ENCODE results near the gene HECTD1.
"Not testable (repeated sequence)": the region's sequence is repeated elsewhere in the genome, so short reads cannot be mapped to it uniquely, and the experiment has no call there.

The HECTD1 gene

DNA sequence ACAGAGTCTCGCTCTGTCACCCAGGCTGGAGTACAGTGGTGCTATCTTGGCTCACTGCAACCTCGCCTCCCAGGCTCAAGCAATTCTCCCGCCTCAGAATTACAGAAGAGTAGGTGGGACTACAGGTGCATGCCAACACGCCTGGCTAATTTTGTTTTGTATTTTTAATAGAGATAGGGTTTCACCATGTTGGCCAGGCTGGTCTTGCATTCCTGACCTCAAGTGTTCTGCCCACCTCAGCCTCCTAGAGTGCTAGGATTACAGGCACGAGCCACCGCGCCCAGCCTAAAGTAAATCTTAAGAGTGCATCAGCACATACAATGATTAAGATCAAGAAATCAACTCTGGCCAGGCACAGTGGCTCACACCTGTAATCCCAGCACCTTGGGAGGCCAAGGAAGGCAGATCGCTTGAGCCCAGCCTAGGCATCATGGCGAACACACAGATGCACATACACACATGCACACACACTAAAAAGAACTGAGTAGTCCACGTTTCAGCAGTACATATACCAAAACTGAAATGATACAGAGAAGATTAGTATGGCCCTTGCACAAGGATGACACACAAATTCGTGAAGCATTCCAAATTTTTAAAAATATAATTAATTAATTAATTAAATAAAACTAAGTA lies 65.0 kb downstream of the HECTD1 start:
- DNase-seq (ENCODE audit: low spot score) = no peak

DNA sequence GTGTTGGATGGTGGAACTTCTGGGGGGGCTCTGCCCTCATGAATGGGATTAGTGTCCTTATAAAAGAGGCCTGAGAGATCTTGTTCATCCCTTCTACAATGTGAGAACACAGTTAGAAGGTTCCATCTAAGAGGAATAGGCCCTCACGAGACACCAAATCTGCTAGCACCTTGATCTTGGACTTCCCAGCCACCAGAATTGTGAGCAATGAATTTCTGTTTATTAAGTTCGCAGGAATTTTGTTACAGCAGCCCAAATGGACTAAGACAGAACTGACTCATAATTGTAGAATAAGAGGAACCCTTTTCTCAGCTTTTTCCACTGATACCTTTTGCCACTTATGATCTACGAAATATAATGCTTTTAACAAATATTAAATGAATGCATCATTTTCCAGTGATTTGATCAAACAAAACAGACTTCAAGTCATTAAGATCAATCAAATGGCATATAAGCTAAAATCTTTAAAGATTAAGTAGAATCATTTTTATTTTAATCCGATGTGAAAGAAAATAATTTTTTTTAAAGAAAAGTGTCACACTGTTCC lies 68.2 kb downstream of the HECTD1 start:
- DNase-seq (ENCODE audit: low spot score) = no peak

DNA sequence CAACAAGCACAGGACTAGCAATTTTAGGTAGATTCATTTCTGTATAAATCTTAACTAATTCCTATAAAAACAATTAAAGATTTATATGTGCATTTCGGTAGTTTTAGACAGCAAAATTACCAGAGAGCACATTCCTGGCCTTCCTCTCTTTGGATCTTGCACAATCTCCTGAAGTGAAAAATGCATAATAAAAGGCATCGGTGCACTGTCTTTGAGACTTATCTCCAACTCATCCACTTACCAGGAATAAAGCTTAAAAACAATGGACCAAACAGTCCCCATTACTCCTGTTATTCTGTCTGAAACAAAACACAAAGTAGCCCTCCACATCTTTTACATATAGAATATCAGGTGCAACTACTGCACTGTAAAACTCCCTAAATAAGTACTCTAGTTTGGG lies 69.3 kb downstream of the HECTD1 start:
- no peak for DNase-seq (ENCODE audit: low spot score)

DNA sequence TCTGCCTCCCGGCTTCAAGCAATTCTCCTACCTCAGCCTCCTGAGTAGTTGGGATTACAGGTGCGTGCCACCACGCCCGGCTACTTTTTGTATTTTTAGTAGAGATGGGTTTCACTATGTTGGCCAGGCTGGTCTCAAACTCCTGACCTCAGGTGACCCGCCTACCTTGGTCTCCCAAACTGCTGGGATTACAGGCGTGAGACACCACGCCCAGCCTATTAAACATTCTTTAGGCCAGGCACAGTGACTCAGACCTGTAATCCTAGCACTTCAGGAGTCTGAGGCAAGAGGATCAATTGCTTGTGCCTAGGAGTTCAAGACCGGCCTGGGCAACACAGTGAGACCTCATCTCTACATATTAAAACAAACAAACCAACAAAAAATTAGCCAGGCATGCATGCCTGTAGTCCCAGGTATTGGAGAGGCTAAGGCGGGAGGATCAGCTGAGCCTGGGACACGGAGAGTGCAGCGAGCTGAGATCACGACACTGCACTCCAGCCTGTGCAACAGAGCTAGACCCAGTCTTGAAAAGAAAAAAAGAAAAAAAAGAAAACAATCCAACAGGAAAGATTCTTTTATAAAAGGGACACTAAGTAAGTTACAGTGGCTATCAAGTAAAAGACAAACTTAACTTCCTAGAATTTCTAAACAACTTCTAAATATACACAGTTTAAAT lies 70.2 kb downstream of the HECTD1 start:
- no peak for DNase-seq (ENCODE audit: low spot score)

DNA sequence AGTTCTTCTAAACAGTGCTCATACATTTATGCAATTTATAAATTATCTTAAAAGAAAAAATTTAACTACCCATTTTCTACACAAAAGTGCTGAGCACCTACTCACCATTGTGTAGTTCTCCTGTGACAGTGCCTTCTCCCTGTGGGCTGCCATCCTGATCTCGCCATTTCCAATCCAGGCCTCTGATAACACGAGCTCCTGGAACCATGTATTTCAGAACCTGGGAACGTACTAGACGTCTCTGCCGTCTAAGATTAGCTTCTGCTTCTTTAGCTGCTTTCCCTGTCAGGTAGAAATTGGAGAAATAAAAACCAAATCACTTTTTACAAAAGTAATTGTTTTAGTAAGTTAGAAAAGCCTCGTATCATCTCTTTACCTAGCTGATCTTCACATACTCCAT lies 74.5 kb downstream of the HECTD1 start:
- no peak for DNase-seq (ENCODE audit: low spot score)

DNA sequence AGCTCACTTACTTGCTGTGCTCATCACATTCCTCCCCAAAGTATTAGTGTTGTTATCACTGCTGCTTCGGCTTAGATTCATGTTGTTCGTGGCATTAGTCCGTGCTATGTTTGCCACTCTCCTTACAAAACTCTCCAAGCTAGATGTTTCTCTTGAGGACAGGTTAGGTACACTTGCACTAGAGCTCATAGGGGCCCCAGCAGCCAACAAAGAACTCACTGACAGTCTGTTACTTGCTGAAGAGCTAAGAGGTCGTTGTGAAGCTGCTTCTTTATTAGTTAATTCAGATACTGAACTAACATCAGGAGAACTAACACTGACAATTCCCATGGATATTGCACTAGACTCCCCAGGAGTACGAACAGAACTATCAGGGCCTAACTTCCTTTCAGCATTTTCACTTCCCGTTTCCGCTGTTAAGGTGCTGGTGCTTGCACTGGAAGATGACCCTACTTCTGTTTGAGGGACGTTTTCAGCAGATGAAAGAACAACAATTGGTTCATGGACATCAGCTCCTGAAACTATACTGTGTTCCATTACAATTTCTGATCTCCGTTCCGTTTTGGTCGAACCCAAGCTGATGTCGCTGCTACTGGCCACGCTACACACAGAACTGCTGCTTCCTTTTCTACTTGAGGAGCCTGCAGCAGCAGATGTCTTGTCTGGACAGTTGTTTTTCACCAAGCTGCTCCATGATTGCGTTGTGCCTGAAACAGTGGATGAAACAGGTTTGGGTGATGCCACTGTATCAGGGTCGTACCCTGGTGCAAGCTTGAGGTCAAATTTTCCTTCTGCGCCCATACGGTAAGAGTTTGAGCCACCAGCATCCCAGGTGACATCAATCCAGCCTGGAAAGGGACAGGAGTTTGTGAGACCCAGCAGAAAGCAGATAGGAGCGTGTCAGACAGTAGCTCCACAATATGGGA lies 78.7 kb downstream of the HECTD1 start:
- DNase-seq (ENCODE audit: low spot score) = no peak

DNA sequence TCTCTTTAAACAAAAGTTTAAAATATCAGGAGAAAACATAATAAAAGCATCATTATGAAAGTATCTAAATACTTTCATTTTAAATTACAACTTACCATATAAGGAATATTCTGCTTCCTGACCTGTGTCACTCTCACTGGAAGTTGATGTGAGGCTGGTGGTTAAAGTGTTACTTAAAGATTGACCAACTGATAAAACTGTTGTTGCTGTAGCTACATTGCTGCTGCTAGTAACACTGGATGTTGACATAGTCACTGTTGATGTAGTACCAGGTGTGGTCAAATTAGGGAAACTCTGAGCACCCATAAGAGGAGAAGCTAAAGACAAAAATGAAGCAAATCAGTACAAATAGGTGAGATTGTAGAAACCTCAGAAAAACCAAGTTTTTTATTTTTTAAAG lies 79.9 kb downstream of the HECTD1 start:
- DNase-seq (ENCODE audit: low spot score) = no peak

DNA sequence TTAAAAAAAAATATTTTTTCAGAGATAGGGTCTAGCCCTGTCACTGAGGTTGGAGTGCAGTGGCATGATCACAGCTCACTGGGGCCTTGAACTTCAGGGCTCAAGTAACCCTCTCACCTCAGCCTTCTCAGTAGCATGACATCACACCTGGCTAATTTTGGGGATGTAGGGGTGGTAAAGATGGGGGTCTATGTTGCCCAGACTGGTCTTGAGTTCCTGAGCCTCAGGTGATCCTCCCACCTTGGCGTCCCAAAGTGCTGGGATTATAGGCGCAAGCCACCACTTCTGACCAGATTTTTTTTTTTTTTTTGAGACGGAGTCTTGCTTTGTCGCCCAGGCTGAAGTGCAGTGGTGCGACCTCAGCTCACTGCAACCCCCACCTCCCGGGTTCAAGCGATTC lies 80.9 kb downstream of the HECTD1 start:
- no peak for DNase-seq (ENCODE audit: low spot score)

DNA sequence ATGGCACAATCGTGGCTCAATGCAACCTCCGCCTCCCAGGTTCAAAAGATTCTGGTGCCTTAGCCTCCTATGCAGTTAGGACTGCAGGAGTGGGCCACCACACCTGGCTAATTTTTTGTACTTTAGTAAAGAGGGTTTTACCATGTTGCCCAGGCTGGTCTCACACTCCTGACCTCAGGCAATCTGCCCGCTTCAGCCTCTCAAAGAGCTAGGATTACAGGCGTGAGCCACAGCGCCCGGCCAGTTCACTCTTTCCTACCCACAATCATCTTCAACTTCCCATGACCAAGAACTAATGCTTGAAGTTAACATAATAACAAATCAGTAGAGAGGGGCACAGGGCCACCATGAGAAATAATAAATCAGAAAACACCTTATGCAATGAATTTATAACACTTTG lies 82.4 kb downstream of the HECTD1 start:
- no peak for DNase-seq (ENCODE audit: low spot score)

DNA sequence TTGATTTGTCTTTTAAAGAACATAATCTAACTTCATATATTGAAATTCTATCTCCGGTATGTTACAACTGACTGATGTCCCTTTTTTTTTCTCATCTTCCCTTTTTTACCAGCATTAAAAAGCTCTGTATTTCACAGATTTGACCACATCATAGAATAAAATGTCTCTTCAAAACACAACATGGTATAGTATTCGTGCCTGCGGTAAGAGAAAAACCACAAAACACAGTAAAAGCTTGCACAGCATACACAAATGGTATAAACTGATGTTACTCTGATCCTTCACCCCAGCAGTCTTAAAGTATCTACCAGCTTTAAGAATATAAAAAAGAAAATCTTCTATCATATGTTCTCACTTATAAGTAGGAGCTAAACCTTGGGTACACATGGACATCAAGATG lies 83.4 kb downstream of the HECTD1 start:
- no peak for DNase-seq (ENCODE audit: low spot score)

DNA sequence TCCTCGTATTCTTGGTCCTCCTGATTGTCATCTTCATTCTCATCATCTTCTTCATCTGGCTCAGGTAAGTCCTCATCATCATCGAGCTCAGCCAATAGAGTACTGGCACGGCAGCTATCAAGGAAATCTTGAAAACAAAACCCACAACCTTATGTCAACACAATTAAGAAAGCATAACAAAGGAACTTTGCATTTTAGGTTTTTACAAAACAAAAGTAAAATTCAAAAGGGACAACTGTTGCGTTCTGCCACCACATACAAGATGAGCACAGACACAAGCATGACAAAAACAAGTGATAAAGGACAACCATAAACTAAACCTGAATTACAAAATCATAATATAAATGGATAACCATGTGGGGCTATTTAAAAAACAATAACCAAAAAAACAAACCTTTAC lies 84.7 kb downstream of the HECTD1 start:
- DNase-seq (ENCODE audit: low spot score) = no peak

DNA sequence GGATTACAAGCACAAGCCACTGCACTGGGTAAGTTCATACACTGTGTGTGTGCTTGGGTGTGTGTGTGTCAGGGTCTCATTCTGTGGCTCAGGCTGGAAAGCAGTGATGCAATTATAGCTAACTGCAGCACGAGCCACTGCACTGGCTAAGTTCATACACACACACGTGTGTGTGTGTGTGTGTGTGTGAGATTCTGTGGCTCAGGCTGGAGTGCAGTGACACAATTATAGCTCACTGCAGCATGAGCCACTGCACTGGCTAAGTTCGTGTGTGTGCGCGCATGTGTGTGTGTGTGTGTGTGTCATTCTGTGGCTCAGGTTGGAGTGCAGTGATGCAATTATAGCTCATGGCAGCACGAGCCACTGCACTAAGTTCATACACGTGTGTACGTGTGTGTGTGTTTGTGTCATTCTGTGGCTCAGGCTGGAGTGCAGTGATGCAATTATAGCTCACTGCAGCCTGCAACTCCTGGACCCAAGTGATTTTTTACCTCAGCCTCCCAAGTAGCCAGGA lies 85.4 kb downstream of the HECTD1 start:
- no peak for DNase-seq (ENCODE audit: low spot score)

DNA sequence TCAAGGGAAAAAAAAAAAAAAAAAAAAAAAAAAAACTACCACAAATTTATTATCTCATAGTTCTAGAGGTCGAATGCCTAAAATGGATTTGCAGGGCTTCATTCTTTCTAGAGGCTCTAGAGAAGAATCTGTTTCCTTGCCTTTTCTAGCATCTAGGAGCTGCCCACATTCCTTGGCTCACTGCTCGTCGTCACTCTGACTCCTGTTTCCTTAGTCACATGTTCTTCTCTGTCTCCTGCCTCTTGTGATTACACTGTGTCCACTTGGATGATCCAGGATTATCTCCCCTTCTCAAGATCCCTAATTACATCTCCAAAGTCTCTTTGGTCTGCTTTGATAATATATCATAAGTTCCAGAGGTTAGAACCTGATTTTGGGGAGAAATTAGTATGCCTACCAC lies 88.7 kb downstream of the HECTD1 start:
- DNase-seq (ENCODE audit: low spot score) = no peak

DNA sequence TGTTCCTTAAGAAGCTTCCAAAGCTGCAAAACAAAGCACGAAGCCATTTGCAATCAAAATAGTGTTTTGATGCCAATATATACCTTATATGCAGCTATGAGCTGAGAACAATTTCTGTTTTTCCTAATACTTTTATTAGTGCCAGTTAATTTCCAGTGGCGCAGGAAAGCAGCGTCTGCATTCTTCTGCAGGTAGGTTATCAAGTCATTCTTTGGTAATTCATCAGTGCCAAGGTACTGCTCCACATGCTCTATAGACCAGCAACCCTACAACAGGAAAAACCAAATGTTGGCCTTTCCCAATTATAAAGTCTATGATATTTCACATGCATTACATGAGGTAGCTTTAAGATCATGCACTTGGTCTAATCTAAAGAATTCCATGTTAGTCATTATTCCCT lies 93.8 kb downstream of the HECTD1 start:
- DNase-seq (ENCODE audit: low spot score) = no peak

DNA sequence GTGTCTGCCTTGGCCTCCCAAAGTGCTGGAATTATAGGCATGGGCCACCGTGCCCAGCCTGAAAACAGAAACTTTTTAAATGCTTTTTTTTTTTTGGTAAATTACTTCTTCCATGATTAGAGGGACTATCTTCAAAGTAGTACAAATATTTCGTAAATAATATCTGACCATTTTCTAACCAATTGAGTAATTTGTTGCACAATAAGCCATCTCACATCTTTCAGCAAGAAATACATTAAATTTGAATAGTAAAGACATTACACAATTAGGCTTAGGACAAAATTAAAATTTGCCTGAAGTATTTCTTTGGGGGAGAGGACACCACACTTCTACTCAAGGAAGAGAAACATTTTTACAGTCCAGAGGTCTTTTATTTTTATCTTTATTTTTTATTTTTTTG lies 96.7 kb downstream of the HECTD1 start:
- DNase-seq (ENCODE audit: low spot score) = no peak

DNA sequence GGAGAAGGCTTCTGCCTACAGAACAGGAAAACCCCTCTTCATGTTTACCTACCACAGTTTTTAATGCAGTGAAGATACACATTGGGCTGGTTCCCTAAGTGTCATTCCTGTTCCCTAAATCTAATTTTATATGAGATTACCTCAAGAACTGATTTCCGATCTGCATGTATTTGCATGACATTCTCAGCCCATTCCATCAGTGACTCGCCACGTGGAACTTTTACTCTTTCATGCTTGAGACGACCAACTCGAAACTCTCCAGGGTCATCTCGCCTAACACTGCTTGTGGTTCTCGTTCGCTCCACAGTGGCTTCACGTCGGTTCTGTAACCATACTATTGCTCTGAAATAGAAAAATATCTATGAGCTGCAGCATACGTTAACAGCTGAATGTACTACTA lies 98.3 kb downstream of the HECTD1 start:
- DNase-seq (ENCODE audit: low spot score) = no peak

DNA sequence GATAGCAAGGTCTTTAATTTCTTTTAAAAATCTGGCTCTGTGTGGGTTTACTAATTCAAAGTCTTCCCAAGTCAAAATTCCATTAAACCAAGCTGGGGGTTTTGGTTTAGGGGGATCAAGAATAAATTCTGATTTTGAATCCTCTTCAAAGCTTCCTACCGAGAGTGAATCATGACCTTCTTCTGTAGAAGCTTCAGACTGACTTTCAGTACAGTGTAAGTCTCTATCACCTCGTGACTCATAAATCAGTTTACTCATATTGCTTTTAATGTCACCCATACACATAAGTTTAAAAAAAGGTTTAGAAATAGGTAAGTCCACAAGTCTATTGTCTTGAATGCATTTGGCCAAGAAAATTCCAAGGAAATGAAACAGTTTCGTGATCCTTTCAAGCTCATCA lies 100.8 kb downstream of the HECTD1 start:
- DNase-seq (ENCODE audit: low spot score) = no peak

DNA sequence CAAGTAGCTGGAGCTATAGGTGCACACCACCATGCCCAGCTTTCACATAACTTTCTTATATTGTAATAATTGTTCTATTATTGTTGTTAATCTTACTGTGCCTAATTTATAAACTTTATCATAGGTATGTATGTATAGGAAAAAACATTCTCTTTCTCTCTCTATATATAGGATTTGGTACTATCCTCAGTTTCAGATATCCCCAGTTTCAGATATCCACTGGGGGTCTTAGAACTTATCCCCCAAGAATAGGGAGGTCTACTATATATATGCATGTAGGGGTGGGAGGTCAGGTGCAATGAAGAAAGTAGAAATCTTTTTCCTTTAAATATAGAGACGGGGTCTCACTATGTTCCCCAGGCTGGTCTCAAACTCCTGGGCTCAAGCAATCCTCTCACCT lies 110.5 kb downstream of the HECTD1 start:
- DNase-seq (ENCODE audit: low spot score) = no peak

DNA sequence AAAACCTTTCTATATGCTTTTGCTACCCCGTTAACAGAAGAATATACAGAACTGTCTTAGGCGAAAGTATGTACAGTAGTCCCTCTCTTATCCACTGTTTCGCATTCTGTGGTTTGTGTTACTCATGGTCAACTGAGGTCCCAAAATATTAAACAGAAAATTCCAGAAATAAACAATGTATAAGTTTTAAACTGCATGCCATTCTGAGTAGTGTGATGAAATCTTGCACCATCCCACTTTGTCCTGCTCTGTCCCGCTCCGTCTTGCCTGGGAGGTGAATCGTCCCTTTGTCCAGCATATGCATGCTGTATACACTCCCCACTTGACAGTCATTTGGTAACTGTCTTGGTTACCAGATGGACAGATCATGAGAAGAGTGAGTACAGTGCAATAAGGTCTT lies 111.3 kb downstream of the HECTD1 start:
- DNase-seq (ENCODE audit: low spot score) = no peak

DNA sequence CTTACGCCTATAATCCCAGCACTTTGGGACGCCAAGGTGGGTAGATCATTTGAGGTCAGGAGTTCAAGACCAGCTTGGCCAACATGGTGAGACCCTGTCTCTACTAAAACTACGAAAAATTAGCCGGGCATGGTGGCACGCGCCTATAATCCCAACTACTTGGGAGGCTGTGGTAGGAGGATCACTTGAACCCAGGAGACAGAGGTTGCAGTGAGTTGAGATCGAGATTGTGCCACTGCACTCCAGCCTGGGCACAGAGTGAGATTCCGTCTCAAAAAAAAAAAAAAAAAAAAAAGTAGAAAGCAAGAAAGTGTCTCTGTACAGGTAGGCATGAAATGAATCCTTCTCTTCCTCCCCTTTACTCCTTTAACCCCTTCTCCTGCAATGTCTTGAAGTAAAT lies 111.8 kb downstream of the HECTD1 start:
- not testable (repeated sequence) for DNase-seq (ENCODE audit: low spot score)

DNA sequence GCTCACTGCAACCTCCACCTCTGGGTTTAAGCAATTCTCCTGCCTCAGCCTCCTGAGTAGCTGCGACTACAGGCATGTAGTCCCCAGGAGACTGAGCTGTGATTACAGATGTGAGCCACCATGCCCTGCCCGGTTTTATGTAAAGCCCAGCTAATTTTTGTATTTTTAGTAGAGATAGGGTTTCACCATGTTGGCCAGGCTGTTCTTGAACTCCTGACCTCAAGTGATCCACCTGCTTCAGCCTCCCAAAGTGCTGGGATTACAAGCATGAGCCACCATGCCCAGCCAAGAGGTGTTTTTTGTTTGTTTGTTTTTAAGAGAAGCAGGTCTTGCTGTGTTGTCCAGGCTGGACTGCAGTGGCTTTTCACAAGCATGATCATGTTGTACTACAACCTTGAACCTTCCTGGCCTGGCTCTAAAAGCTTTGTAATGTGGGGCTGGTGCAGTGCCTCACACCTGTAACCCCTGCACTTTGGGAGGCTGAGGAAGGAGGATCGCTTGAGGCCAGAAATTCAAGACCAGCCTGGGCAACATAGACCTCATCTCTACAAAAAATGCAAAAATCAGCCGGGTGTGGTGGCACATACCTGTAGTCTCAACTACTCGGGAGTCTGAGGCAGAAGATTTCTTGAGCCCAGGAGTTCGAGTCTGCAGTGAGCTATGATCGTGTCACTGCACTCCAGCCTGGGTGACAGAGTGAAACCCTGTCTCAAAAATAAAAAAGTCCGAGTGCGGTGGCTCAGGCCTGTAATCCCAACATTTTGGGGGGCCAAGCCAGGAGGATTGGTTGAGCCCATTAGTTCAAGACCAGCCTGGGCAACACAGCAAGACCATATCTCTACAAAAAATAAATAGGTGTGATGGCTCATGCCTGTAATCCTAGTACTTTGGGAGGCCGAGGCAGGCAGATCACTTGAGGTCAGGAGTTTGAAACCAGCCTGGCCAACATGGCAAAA lies 113.4 kb downstream of the HECTD1 start:
- DNase-seq (ENCODE audit: low spot score) = not testable (repeated sequence)

Measured in AG08395 (cell line).